Rectal smooth muscle tissue (tissue), 1 donor: ENCODE results near the gene CNOT11.
A peak's percentile ranks its signal among the peaks of the same experiment; 100 is the strongest.
"Not testable (repeated sequence)": the region's sequence is repeated elsewhere in the genome, so short reads cannot be mapped to it uniquely, and the experiment has no call there.

Source experiments
- H3K27ac ChIP-seq: one replicate; pipeline ENCODE4 v1.7.0; 2013; ENCODE audit warnings: low read depth, low read length, inconsistent platforms
- H3K27me3 ChIP-seq: one replicate; pipeline ENCODE4 v1.7.0; 2013; ENCODE audit warnings: low read length; ENCODE audit not compliant: control insufficient read depth, insufficient read depth
- H3K36me3 ChIP-seq: one replicate; pipeline ENCODE4 v1.7.0; 2013; ENCODE audit warnings: low read length; ENCODE audit not compliant: control insufficient read depth, insufficient read depth
- H3K4me1 ChIP-seq: one replicate; pipeline ENCODE4 v1.7.0; 2013; ENCODE audit warnings: low read length; ENCODE audit not compliant: control insufficient read depth, insufficient read depth
- H3K4me3 ChIP-seq: one replicate; pipeline ENCODE4 v1.7.0; 2013; ENCODE audit warnings: low read length
- H3K9ac ChIP-seq: one replicate; pipeline ENCODE4 v1.7.0; 2013; ENCODE audit warnings: low read length

CNOT11 gene

DNA sequence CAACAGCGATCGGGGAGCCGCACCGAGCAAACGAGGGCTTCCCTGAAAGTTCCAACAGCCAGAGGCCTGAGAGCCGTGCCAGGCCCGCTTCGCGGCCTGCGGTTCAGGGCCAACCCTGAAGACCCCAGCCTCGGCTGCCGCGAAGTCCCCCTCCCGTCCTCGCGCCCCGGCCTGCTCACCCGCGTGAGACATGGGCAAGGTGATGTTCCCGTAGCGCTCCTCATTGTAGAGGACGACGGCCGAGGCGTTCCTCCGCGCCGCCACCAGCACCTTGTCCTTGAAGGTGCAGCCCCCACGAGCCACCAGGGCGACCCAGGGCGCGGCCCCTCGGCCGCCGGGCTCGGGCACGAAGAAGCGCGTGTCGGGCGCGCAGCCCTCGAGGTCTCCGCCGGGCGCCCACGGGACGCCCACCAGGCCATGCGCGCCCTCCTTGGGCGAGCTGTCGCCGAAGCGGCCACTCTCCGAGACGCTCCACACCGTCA is 55.3 kb downstream of the CNOT11 start:
- Histone ChIP-seq H3K4me3 (peak overlapping the region; percentile 93), H3K27me3 (no peaks in the 10 kb centered on the region), H3K4me1 (peaks cover 18% of the 10 kb centered on the region), H3K9ac (peak overlapping the region; percentile 63), H3K36me3 (peaks cover 2% of the 10 kb centered on the region), H3K27ac (peak overlapping the region; percentile 91)

- H3K4me1 ChIP-seq: peaks cover 18% of the 10 kb centered on the region
- H3K27ac ChIP-seq: peak within 1 kb of the TSS; percentile 91
- H3K4me3 ChIP-seq: peak within 1 kb of the TSS; percentile 93
- H3K9ac ChIP-seq: peak within 1 kb of the TSS; percentile 63
- H3K36me3 ChIP-seq: peaks cover 2% of the 10 kb centered on the region
- no peaks in the 10 kb centered on the region for H3K27me3 ChIP-seq
Measured at GRCh38 chr2:101308432-101309210, 55.9 kb downstream of the CNOT11 start, which contains the start of gene RNF149. Gene RNF149, minus strand, starts transcription at chr2:101308701. Its CDS starts 113 bp downstream, at chr2:101308588.

- no peak overlapping the region for H3K4me3 ChIP-seq
- no peak overlapping the region for H3K27ac ChIP-seq
- peaks cover 2% of the 10 kb centered on the region for H3K36me3 ChIP-seq
- H3K9ac ChIP-seq: no peak overlapping the region
- H3K4me1 ChIP-seq: peaks cover 18% of the 10 kb centered on the region
- no peaks in the 10 kb centered on the region for H3K27me3 ChIP-seq
Measured at GRCh38 chr2:101310090-101310833, 57.6 kb downstream of the CNOT11 start.

GRCh38 chr2:101310834-101311695 is 58.4 kb downstream of the CNOT11 start:
- no peaks in the 10 kb centered on the region for H3K27me3 ChIP-seq
- H3K4me3 ChIP-seq: no peak overlapping the region
- H3K27ac ChIP-seq: no peak overlapping the region
- H3K4me1 ChIP-seq: peaks cover 12% of the 10 kb centered on the region
- no peak overlapping the region for H3K9ac ChIP-seq
- no peaks in the 10 kb centered on the region for H3K36me3 ChIP-seq

GRCh38 chr2:101311696-101312017 is 59.0 kb downstream of the CNOT11 start:
- H3K27me3 ChIP-seq: no peaks in the 10 kb centered on the region
- H3K9ac ChIP-seq: no peak overlapping the region
- H3K4me3 ChIP-seq: no peak overlapping the region
- no peak overlapping the region for H3K27ac ChIP-seq
- H3K4me1 ChIP-seq: peaks cover 6% of the 10 kb centered on the region
- H3K36me3 ChIP-seq: no peaks in the 10 kb centered on the region

DNA sequence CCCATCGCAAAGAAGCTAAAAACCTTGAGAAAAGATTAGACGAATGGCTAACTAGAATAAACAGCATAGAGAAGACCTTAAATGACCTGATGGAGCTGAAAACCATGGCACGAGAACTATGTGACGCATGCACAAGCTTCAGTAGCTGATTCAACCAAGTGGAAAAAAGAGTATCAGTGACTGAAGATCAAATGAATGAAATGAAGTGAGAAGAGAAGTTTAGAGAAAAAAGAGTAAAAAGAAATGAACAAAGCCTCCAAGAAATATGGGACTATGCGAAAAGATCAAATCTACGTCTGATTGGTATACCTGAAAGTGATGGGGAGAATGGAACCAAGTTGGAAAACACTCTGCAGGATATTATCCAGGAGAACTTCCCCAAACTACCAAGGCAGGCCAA is 63.9 kb downstream of the CNOT11 start:
- H3K27me3 ChIP-seq, H3K36me3 ChIP-seq, H3K4me3 ChIP-seq, H3K27ac ChIP-seq, H3K4me1 ChIP-seq, H3K9ac ChIP-seq: not testable (repeated sequence)
